Gastroesophageal sphincter (tissue), 4 donors: ENCODE data around the gene TEC. TPM values are rescaled to one million over a fixed set of nuclear protein-coding genes. Genes with fewer than 3 reads are reported as not detected.

ENCODE experiments used
- ATAC-seq: fragments of 150-250 bp; one replicate; pipeline ENCODE4 v1.9.1; 2016; ENCODE audit warnings: mild to moderate bottlenecking, moderate library complexity
- H3K27ac ChIP-seq, 4 donors: fragments of 200-600 bp; sonication (generic) in 3 of 4; 1 replicate in 3 of 4; 2 replicates in 1 of 4; pipeline ENCODE4 v1.5.1; 2016 to 2019
- H3K27me3 ChIP-seq: fragments of 200-600 bp; sonication (generic); one replicate; pipeline ENCODE4 v1.5.1; 2019
- H3K36me3 ChIP-seq, 2 donors: fragments of 200-600 bp; sonication (generic); one replicate each; pipeline ENCODE4 v1.5.1; 2019; ENCODE audit warnings: control low read depth in 1 of 2
- H3K4me1 ChIP-seq, 3 donors: fragments of 200-600 bp; sonication (generic); 1 replicate in 2 of 3; 2 replicates in 1 of 3; pipeline ENCODE4 v1.5.1; 2016 to 2019; ENCODE audit warnings: control low read depth in 2 of 3
- H3K4me3 ChIP-seq, 2 donors: fragments of 200-600 bp; sonication (generic); one replicate each; pipeline ENCODE4 v1.5.1; 2019; ENCODE audit warnings: mild to moderate bottlenecking in 1 of 2, moderate library complexity in 1 of 2
- H3K9me3 ChIP-seq, 3 donors: fragments of 200-600 bp; sonication (generic); one replicate each; pipeline ENCODE4 v1.5.1; 2017 to 2019; ENCODE audit warnings: control low read depth in 2 of 3
- EP300 ChIP-seq: sonication (generic); formaldehyde crosslinking; IDR thresholded peaks from one replicate; pipeline ENCODE4 v1.6.1; 2017; ENCODE audit warnings: antibody characterized with exemption, mild to moderate bottlenecking
- POLR2A ChIP-seq, 2 donors: fragments of 450-650 bp; IDR thresholded peaks; one replicate each; pipeline ENCODE4 v1.6.1; 2017; ENCODE audit warnings: antibody characterized with exemption in 2 of 2, mild to moderate bottlenecking in 2 of 2, moderate library complexity in 1 of 2
- POLR2AphosphoS5 ChIP-seq: sonication (generic); formaldehyde crosslinking; IDR thresholded peaks from one replicate; pipeline ENCODE4 v1.6.1; 2017; ENCODE audit warnings: antibody characterized with exemption
- WGBS, 2 donors: methylation state at CpG; one replicate each; pipeline ENCODE4 v1.1.5; 2018; ENCODE audit warnings: low coverage in 1 of 2; 5-methylcytosine and 5-hydroxymethylcytosine counted together
- total RNA-seq, 4 donors: library from RNA; depleted of rRNA; stranded (reverse); fragments of >200 nt; gene quantifications; one replicate each; pipeline ENCODE4 v1.1.0, GENCODE V29; 2016
- TF ChIP-seq, protein P1 (sequence below), 4 experiments: fragments of 200-600 bp in 2 of 4; fragments of 450-650 bp in 2 of 4; sonication (generic) in 1 of 4; IDR thresholded peaks; one replicate each; pipeline ENCODE4 v1.5.1; 2017 to 2019; ENCODE audit warnings: antibody characterized with exemption in 4 of 4, mild to moderate bottlenecking in 2 of 4, moderate library complexity in 2 of 4

TEC gene
- total RNA-seq, 4 donors from 2014 or later = 1.9 to 6.5 (median 3.1) TPM

DNA sequence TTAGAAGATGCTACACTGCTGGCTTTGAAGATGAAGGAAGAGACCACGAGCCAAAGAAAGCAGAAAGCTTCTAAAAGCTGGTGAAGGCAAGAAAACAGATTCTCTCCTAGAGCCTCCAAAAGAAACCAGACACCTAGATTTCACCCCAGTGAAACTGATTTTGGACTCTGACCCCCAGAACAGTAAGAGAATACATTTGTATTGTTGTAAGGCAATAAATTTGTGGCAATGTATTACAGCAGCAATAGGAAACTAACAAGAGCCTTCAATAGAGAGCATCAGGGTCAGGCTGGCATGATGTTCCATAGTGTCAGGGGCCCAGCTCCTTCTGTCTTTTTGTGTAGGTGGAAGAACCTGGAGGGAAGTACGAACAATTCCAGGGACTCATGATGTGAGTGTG lies 6.0 kb upstream of the TEC start:
- TF ChIP-seq EP300 (no peak), POLR2AphosphoS5 (no peak), POLR2A (IDR thresholded peaks at IDR 0.05) (no peak)
- TF ChIP-seq, protein P1, sequence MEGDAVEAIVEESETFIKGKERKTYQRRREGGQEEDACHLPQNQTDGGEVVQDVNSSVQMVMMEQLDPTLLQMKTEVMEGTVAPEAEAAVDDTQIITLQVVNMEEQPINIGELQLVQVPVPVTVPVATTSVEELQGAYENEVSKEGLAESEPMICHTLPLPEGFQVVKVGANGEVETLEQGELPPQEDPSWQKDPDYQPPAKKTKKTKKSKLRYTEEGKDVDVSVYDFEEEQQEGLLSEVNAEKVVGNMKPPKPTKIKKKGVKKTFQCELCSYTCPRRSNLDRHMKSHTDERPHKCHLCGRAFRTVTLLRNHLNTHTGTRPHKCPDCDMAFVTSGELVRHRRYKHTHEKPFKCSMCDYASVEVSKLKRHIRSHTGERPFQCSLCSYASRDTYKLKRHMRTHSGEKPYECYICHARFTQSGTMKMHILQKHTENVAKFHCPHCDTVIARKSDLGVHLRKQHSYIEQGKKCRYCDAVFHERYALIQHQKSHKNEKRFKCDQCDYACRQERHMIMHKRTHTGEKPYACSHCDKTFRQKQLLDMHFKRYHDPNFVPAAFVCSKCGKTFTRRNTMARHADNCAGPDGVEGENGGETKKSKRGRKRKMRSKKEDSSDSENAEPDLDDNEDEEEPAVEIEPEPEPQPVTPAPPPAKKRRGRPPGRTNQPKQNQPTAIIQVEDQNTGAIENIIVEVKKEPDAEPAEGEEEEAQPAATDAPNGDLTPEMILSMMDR (IDR thresholded peaks at IDR 0.05) = no peak
- Histone ChIP-seq H3K27ac (no peak overlapping the region), H3K4me3 (no peak overlapping the region), H3K27me3 (no peaks in the 10 kb centered on the region), H3K9me3 (peaks cover 0 to 13% (median 0%) of the 10 kb centered on the region in 3 donors), H3K36me3 (no peaks in the 10 kb centered on the region), H3K4me1 (peaks cover 0 to 4% (median 0%) of the 10 kb centered on the region in 3 donors)
- no peak for ATAC-seq
- WGBS, 2 donors = 75 to 100% methylated on average over 1 to 2 of the region's 2 CpGs

DNA sequence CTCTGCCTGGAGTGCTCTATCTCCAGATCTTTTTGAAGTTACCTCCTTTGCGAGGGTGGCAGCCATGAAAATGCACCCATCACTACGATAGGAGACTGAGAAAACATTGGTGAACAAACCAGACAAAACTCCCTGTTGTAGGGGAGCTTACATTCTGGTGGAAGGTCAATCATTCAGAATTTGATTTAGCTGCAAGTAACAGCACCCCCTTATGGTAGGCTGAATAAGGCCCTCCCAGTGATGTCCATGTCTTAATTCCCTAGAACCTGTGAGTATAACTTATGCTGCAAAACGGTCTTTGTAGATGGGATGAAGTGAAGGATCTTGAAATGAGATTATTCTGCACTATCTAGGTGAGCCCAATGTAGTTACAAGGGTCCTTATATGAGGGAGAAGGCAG lies 5.6 kb upstream of the TEC start:
- WGBS, 2 donors = 44 to 52% methylated on average over 3 of the region's 3 CpGs
- ATAC-seq = no peak
- Histone ChIP-seq H3K9me3 (peaks cover 0 to 8% (median 0%) of the 10 kb centered on the region in 3 donors), H3K4me1 (peaks cover 0 to 8% (median 0%) of the 10 kb centered on the region in 3 donors), H3K27me3 (no peaks in the 10 kb centered on the region), H3K4me3 (no peak overlapping the region), H3K36me3 (no peaks in the 10 kb centered on the region), H3K27ac (no peak overlapping the region)
- no peak for TF ChIP-seq POLR2A (IDR thresholded peaks at IDR 0.05)
- TF ChIP-seq POLR2AphosphoS5 = no peak
- TF ChIP-seq EP300 = no peak
- TF ChIP-seq, protein P1 (IDR thresholded peaks at IDR 0.05) = peak in 2 of 4 experiments; percentile 9 to 31

DNA sequence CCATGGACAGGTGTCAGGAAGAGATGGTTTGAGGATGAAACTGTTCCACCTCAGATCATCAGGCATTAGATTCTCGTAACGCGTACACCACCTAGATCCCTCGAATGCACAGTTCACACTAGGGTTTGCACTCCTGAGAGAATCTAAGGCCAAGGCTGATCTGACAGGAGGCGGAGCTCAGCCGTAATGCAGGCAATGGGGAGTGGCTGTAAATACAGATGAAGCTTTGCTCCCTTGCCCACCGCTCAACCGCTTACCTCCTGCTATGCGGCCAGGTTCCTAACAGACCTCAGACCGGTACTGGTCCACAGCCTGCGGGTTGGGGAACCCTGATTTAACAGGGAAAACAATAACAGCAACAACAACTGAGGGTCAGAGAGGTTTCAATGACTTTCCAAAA lies 2.0 kb upstream of the TEC start:
- Histone ChIP-seq H3K4me3 (no peak overlapping the region), H3K9me3 (no peaks in the 10 kb centered on the region), H3K4me1 (peaks cover 0 to 21% (median 0%) of the 10 kb centered on the region in 3 donors), H3K36me3 (no peaks in the 10 kb centered on the region), H3K27ac (no peak overlapping the region), H3K27me3 (no peaks in the 10 kb centered on the region)
- WGBS, 2 donors = 97 to 100% methylated on average over 4 to 7 of the region's 11 CpGs
- TF ChIP-seq POLR2A (IDR thresholded peaks at IDR 0.05) = no peak
- TF ChIP-seq, protein P1 (IDR thresholded peaks at IDR 0.05) = no peak
- no peak for TF ChIP-seq EP300
- no peak for TF ChIP-seq POLR2AphosphoS5
- ATAC-seq = no peak

DNA sequence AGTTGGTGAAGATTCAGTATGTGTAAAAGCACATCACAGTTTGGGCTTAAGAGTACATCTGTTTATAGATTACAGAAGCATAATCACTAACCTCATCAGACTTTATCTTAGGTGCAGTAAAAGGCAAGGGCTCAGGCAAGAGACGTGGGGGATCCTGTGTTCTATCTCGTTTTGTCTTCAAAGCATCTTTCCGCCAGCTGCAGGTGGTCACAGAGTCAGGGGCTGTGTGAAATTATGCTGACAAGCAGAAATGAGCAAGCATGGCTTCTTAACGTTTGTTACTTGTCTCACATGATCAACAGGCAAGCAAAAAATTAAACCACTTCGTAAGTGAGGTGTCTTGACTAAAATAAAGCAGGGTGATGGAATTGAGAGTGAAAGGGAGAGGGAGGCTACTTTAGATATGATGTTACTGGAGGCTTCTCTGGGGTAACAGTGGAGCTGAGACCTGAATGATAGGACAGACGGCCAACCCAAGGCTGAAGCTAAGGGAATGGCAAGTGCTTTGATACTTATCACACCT lies 1.4 kb upstream of the TEC start:
- Histone ChIP-seq H3K9me3 (no peaks in the 10 kb centered on the region), H3K4me1 (peaks cover 0 to 21% (median 0%) of the 10 kb centered on the region in 3 donors), H3K27ac (peak overlapping the region in 1 of 4 donors; percentile 79), H3K36me3 (no peaks in the 10 kb centered on the region), H3K4me3 (no peak overlapping the region), H3K27me3 (no peaks in the 10 kb centered on the region)
- 69 to 82% methylated on average over 4 to 6 of the region's 6 CpGs for WGBS, 2 donors
- no peak for ATAC-seq
- TF ChIP-seq POLR2A (IDR thresholded peaks at IDR 0.05) (no peak), EP300 (no peak), POLR2AphosphoS5 (no peak)
- TF ChIP-seq, protein P1 (IDR thresholded peaks at IDR 0.05) = no peak

DNA sequence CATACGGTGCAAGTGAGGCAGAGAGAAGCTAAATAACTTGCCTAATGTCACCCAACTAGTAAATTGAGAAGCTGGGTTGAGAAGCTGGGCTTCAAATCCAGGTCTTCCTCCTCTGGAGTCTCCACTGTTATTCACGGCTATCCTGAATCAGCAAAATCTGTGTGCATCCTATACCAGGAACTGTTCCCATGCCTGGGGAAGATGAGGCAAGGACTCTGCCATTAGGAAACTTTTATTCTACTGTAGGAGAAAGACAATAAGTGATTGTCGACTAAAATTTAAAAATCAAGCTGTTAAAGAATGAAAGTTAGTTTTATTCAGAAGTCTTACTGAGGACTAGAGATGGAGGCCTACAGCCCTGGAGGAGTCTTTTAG lies 872 bp upstream of the TEC start:
- WGBS, 2 donors = 69 to 72% methylated on average over 2 to 3 of the region's 3 CpGs
- H3K27ac ChIP-seq = peak overlapping the region; percentile 17 to 88 (median 80)
- H3K4me1 ChIP-seq = peaks cover 0 to 21% (median 0%) of the 10 kb centered on the region in 3 donors
- H3K9me3 ChIP-seq = no peaks in the 10 kb centered on the region
- peak overlapping the region; percentile 77 to 89 for H3K4me3 ChIP-seq
- TF ChIP-seq, protein P1 (IDR thresholded peaks at IDR 0.05) = no peak
- no peak for TF ChIP-seq POLR2AphosphoS5
- TF ChIP-seq EP300 = no peak
- no peak for TF ChIP-seq POLR2A (IDR thresholded peaks at IDR 0.05)
- no peaks in the 10 kb centered on the region for H3K36me3 ChIP-seq
- ATAC-seq = no peak
- H3K27me3 ChIP-seq = no peaks in the 10 kb centered on the region
